ENCODE data around the gene ENPP6.
"Not testable (repeated sequence)": the region's sequence is repeated elsewhere in the genome, so short reads cannot be mapped to it uniquely, and the experiment has no call there.

The ENPP6 gene

DNA sequence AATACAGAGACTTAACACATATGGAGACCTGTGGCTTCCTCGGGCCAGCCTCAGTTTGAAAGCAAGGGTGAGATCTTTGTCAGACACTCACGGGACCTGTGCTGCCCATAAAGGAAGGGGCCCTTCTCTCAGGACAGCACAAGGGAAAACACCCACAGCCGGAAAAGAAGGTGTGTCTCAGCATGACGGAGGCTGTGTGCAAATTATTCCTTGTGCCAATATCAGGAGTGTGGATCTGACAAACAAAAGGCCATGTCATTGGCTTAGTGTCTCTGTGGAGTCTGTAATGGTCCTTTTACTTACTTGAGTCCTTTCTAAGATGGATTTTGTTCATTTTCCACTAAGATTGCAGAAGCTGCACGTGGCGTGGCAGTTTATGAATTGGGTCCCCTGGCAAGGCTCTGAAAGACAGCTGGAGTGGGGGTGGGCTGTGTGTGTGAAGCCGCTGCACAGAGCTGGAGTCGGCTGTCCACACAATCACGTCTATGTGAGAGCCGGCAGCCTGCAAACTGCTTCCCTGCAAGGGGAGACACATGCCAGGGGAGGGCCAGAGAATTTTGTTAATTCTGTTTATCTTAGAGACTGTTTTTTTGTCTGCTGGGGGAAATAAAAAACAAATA lies 1.9 kb downstream of the ENPP6 start:
- Histone ChIP-seq H3K27me3 (ENCODE audit: low read depth, low read length) (no peaks in the 10 kb centered on the region), H2AFZ (ENCODE audit: low read depth, low read length) (no peak overlapping the region), H3K4me1 (ENCODE audit: low read length) (no peaks in the 10 kb centered on the region), H3K4me3 (ENCODE audit: low read length) (no peak overlapping the region), H3K79me2 (ENCODE audit: low read length) (no peaks in the 10 kb centered on the region), H3K9me3 (ENCODE audit: insufficient read depth, low read length) (no peaks in the 10 kb centered on the region), H3K4me2 (ENCODE audit: low read length) (no peak overlapping the region), H3K9ac (ENCODE audit: low read length) (no peak overlapping the region), H3K27ac (ENCODE audit: low read length) (no peak overlapping the region), H3K36me3 (replicated peaks; ENCODE audit: low read depth, low read length) (no peaks in the 10 kb centered on the region), H4K20me1 (ENCODE audit: insufficient read depth, low read length) (no peaks in the 10 kb centered on the region)
- TF ChIP-seq, protein P1, sequence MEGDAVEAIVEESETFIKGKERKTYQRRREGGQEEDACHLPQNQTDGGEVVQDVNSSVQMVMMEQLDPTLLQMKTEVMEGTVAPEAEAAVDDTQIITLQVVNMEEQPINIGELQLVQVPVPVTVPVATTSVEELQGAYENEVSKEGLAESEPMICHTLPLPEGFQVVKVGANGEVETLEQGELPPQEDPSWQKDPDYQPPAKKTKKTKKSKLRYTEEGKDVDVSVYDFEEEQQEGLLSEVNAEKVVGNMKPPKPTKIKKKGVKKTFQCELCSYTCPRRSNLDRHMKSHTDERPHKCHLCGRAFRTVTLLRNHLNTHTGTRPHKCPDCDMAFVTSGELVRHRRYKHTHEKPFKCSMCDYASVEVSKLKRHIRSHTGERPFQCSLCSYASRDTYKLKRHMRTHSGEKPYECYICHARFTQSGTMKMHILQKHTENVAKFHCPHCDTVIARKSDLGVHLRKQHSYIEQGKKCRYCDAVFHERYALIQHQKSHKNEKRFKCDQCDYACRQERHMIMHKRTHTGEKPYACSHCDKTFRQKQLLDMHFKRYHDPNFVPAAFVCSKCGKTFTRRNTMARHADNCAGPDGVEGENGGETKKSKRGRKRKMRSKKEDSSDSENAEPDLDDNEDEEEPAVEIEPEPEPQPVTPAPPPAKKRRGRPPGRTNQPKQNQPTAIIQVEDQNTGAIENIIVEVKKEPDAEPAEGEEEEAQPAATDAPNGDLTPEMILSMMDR (IDR thresholded peaks at IDR 0.05; ENCODE audit: low read depth, low read length) = no peak
- no peak for TF ChIP-seq EZH2phosphoT487 (IDR thresholded peaks at IDR 0.05; ENCODE audit: low read depth)

DNA sequence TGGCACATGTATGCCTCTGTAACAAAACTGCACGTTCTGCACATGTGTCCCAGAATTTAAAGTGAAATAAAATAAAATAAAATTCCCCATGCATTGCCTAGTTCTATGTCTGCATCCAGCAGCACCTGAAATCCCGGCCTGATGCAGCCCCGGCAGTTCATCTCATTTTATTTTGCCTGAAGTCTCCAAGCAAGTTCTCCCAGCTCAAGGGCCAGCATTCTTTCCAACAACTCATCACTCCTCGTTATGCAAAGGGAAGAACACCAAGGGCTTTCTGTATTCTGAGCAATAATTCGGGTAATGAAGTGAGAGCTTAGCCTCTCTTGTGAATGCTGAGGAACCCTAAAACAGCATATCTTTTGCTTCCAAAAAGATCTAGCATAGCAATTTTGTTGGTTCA lies 2.7 kb downstream of the ENPP6 start:
- no peak overlapping the region for H3K27ac ChIP-seq (ENCODE audit: low read length)
- H3K4me1 ChIP-seq (ENCODE audit: low read length) = no peaks in the 10 kb centered on the region
- H2AFZ ChIP-seq (ENCODE audit: low read depth, low read length) = no peak overlapping the region
- no peak overlapping the region for H3K9ac ChIP-seq (ENCODE audit: low read length)
- H3K36me3 ChIP-seq (replicated peaks; ENCODE audit: low read depth, low read length) = no peaks in the 10 kb centered on the region
- H3K9me3 ChIP-seq (ENCODE audit: insufficient read depth, low read length) = no peaks in the 10 kb centered on the region
- no peak overlapping the region for H3K4me3 ChIP-seq (ENCODE audit: low read length)
- TF ChIP-seq, protein P1 (IDR thresholded peaks at IDR 0.05; ENCODE audit: low read depth, low read length) = no peak
- TF ChIP-seq EZH2phosphoT487 (IDR thresholded peaks at IDR 0.05; ENCODE audit: low read depth) = no peak
- no peaks in the 10 kb centered on the region for H4K20me1 ChIP-seq (ENCODE audit: insufficient read depth, low read length)
- H3K27me3 ChIP-seq (ENCODE audit: low read depth, low read length) = no peaks in the 10 kb centered on the region
- no peak overlapping the region for H3K4me2 ChIP-seq (ENCODE audit: low read length)
- H3K79me2 ChIP-seq (ENCODE audit: low read length) = no peaks in the 10 kb centered on the region

DNA sequence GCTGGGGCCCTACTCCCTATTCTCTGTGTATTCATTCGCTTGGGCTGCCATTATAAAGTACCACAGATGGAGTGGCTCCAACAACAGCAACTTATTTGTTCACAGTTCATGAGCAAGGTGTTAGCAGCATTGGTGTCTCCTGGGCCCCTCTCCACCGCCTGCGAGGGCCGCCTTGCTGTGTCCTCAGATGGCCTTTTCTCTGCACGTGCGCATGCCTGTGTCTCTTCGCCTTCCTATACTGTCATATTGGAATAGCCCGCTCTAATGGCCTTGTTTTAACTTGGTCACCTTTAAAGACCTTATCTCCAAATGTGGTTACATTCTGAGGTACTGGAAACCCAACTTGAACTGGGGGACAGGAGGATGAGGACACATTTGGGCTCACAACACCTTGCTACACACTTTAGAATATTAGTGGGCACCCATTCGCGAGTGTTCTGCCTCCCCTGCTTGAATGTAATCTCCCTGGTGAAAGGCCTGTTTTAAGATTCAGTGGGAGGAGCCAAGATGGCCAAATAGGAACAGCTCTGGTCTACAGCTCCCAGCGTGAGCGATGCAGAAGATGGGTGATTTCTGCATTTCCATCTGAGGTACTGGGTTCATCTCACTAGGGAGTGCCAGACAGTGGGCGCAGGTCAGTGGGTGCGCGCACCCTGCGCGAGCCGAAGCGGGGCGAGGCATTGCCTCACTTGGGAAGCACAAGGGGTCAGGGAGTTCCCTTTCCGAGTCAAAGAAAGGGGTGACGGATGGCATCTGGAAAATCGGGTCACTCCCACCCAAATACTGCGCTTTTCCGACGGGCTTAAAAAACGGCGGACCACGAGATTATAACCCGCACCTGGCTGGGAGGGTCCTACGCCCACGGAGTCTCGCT lies 9.7 kb downstream of the ENPP6 start:
- not testable (repeated sequence) for H3K9ac ChIP-seq (ENCODE audit: low read length); H2AFZ ChIP-seq (ENCODE audit: low read depth, low read length); H3K9me3 ChIP-seq (ENCODE audit: insufficient read depth, low read length); H3K36me3 ChIP-seq (replicated peaks; ENCODE audit: low read depth, low read length); H3K4me1 ChIP-seq (ENCODE audit: low read length); H3K4me2 ChIP-seq (ENCODE audit: low read length); H3K4me3 ChIP-seq (ENCODE audit: low read length); H3K79me2 ChIP-seq (ENCODE audit: low read length); H3K27ac ChIP-seq (ENCODE audit: low read length); H3K27me3 ChIP-seq (ENCODE audit: low read depth, low read length); H4K20me1 ChIP-seq (ENCODE audit: insufficient read depth, low read length)

DNA sequence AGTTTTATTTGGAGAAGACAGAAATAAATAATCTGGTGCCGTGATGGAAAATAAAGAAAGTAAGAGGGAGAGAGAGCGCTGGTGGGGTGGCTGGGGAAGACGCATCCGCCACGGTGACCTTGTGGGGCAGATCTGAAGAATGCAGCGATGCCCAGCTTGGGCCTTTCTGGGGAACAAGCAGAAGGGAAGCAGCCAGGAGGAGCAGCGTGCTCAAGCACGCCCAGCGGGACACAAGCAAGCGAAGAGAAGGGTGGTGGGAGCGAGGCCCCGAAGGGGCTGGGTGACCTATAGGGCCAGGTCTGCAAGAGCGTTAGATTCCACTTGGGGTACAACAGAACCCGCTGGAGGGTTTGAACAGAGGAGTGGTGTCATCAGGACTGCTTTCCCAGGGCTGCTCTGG lies 12.4 kb downstream of the ENPP6 start:
- no peaks in the 10 kb centered on the region for H3K79me2 ChIP-seq (ENCODE audit: low read length)
- no peak overlapping the region for H2AFZ ChIP-seq (ENCODE audit: low read depth, low read length)
- H3K27ac ChIP-seq (ENCODE audit: low read length) = no peak overlapping the region
- no peaks in the 10 kb centered on the region for H4K20me1 ChIP-seq (ENCODE audit: insufficient read depth, low read length)
- H3K9me3 ChIP-seq (ENCODE audit: insufficient read depth, low read length) = no peaks in the 10 kb centered on the region
- H3K9ac ChIP-seq (ENCODE audit: low read length) = no peak overlapping the region
- TF ChIP-seq, protein P1 (IDR thresholded peaks at IDR 0.05; ENCODE audit: low read depth, low read length) = no peak
- no peak for TF ChIP-seq EZH2phosphoT487 (IDR thresholded peaks at IDR 0.05; ENCODE audit: low read depth)
- no peak overlapping the region for H3K4me3 ChIP-seq (ENCODE audit: low read length)
- H3K4me2 ChIP-seq (ENCODE audit: low read length) = no peak overlapping the region
- no peaks in the 10 kb centered on the region for H3K36me3 ChIP-seq (replicated peaks; ENCODE audit: low read depth, low read length)
- H3K4me1 ChIP-seq (ENCODE audit: low read length) = no peaks in the 10 kb centered on the region
- H3K27me3 ChIP-seq (ENCODE audit: low read depth, low read length) = no peaks in the 10 kb centered on the region
